Measurements from ENCODE around the gene KIF6. TPM values are rescaled to one million over a fixed set of nuclear protein-coding genes. Genes with fewer than 3 reads are reported as not detected.

Gene KIF6
- total and polyA plus RNA-seq, 8 donors: 0.19 to 1.0 (median 0.44) TPM

- ATAC-seq (peak in 3 of 4 donors; percentile 60 to 69 (median 66)), FAIRE-seq (no peak), DNase-seq (no peak)
- 57 to 58% methylated on average over 3 of the region's 3 CpGs for WGBS, 2 donors
- Histone ChIP-seq H3K4me3 (no peak overlapping the region), H3K27ac (no peak overlapping the region), H3K36me3 (no peaks in the 10 kb centered on the region), H3K27me3 (no peaks in the 10 kb centered on the region), H3K9me3 (no peaks in the 10 kb centered on the region), H3K4me1 (no peaks in the 10 kb centered on the region)
- no peak for TF ChIP-seq CTCF (IDR thresholded peaks at IDR 0.05)
- intact Hi-C loops (cut with DNase I): no loop called here
Measured at GRCh38 chr6:39330476-39330875, 394.7 kb downstream of the KIF6 start.

- Histone ChIP-seq H3K4me1 (no peaks in the 10 kb centered on the region), H3K36me3 (no peaks in the 10 kb centered on the region), H3K9me3 (no peaks in the 10 kb centered on the region), H3K27ac (no peak overlapping the region), H3K4me3 (no peak overlapping the region), H3K27me3 (no peaks in the 10 kb centered on the region)
- WGBS, 2 donors: 88 to 93% methylated on average over 3 of the region's 3 CpGs
- DNase-seq (no peak), FAIRE-seq (no peak), ATAC-seq (peak in 3 of 4 donors; percentile 22 to 70 (median 34))
- no peak for TF ChIP-seq CTCF (IDR thresholded peaks at IDR 0.05)
- intact Hi-C loops (cut with DNase I): no loop called here
Measured at GRCh38 chr6:39330057-39330456, 395.2 kb downstream of the KIF6 start.

GRCh38 chr6:39328066-39328465 lies 397.1 kb downstream of the KIF6 start:
- intact Hi-C loops (cut with DNase I): no loop called here
- H3K27ac ChIP-seq: no peak overlapping the region
- ATAC-seq: no peak
- no peaks in the 10 kb centered on the region for H3K4me1 ChIP-seq
- no peaks in the 10 kb centered on the region for H3K9me3 ChIP-seq
- WGBS, 2 donors: 77 to 86% methylated on average over 12 of the region's 12 CpGs
- H3K36me3 ChIP-seq: no peaks in the 10 kb centered on the region
- FAIRE-seq: no peak
- DNase-seq: no peak
- H3K27me3 ChIP-seq: no peaks in the 10 kb centered on the region
- no peak overlapping the region for H3K4me3 ChIP-seq
- TF ChIP-seq CTCF (IDR thresholded peaks at IDR 0.05): no peak

GRCh38 chr6:39327507-39327906 lies 397.7 kb downstream of the KIF6 start:
- WGBS, 2 donors: 32 to 41% methylated on average over 5 of the region's 5 CpGs
- no peak overlapping the region for H3K4me3 ChIP-seq
- no peak for FAIRE-seq
- TF ChIP-seq CTCF (IDR thresholded peaks at IDR 0.05): no peak
- no peak overlapping the region for H3K27ac ChIP-seq
- no peaks in the 10 kb centered on the region for H3K36me3 ChIP-seq
- peak in 3 of 4 donors; percentile 20 to 53 (median 43) for ATAC-seq
- no peaks in the 10 kb centered on the region for H3K9me3 ChIP-seq
- H3K4me1 ChIP-seq: no peaks in the 10 kb centered on the region
- no peak for DNase-seq
- no peaks in the 10 kb centered on the region for H3K27me3 ChIP-seq
- intact Hi-C loops (cut with DNase I): no loop called here

GRCh38 chr6:39322306-39322850 lies 402.8 kb downstream of the KIF6 start, which contains the start of gene KCNK16:
Gene KCNK16, minus strand, starts transcription at chr6:39322702. Its CDS starts 162 bp downstream, at chr6:39322540.
- ATAC-seq (peak in 3 of 4 donors; percentile 40 to 73 (median 73)), DNase-seq (peak in 1 of 6 donors; percentile 66), FAIRE-seq (no peak)
- Histone ChIP-seq H3K4me1 (no peaks in the 10 kb centered on the region), H3K27ac (no peak within 1 kb of the TSS), H3K27me3 (no peaks in the 10 kb centered on the region), H3K9me3 (no peaks in the 10 kb centered on the region), H3K36me3 (no peaks in the 10 kb centered on the region), H3K4me3 (peak within 1 kb of the TSS in 1 of 4 donors; percentile 7)
- TF ChIP-seq CTCF (IDR thresholded peaks at IDR 0.05): no peak
- WGBS, 2 donors: 66 to 75% methylated on average over 11 of the region's 11 CpGs
- intact Hi-C loops (cut with DNase I): no loop called here
